Right lobe of liver (tissue), 4 donors: ENCODE data around the gene PPP1CB.

Experiments used
- POLR2A ChIP-seq: fragments of 450-650 bp; IDR thresholded peaks from one replicate; pipeline ENCODE4 v1.6.1; 2017; ENCODE audit warnings: antibody characterized with exemption, mild to moderate bottlenecking
- TF ChIP-seq, protein P1 (sequence below), 4 donors: fragments of 200-600 bp in 3 of 4; fragments of 450-650 bp in 1 of 4; IDR thresholded peaks; one replicate each; pipeline versions ENCODE4 v1.5.1 to v1.8.0; 2016 to 2022; ENCODE audit warnings: antibody characterized with exemption in 4 of 4, mild to moderate bottlenecking in 2 of 4
- donor health status: DM: no; HTN: no; CAD: no.
- donor health status: DM: no; HTN: no; CAD: no.
- donor health status: DM: no; HTN: yes; CAD: no.

DNA sequence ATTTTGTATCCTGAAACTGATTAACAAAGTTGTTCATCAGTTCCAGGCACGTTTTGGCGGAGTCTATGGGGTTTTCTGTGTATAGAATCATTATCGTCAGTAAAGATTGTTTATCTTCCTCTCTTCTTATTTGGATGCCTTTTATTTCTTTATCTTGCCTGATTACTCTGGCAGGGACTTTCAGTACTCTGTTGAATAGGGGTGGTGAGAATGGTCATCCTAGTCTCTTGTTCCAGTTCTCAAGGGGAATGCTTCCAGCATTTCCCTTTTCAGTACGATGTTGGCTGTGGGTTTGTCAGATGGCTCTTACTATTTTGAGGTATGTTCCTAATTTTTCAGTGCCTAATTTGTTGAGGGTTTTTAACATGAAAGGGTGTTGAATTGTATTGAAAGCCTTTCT is 45.0 kb downstream of the PPP1CB start:
- TF ChIP-seq, protein P1, sequence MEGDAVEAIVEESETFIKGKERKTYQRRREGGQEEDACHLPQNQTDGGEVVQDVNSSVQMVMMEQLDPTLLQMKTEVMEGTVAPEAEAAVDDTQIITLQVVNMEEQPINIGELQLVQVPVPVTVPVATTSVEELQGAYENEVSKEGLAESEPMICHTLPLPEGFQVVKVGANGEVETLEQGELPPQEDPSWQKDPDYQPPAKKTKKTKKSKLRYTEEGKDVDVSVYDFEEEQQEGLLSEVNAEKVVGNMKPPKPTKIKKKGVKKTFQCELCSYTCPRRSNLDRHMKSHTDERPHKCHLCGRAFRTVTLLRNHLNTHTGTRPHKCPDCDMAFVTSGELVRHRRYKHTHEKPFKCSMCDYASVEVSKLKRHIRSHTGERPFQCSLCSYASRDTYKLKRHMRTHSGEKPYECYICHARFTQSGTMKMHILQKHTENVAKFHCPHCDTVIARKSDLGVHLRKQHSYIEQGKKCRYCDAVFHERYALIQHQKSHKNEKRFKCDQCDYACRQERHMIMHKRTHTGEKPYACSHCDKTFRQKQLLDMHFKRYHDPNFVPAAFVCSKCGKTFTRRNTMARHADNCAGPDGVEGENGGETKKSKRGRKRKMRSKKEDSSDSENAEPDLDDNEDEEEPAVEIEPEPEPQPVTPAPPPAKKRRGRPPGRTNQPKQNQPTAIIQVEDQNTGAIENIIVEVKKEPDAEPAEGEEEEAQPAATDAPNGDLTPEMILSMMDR (IDR thresholded peaks at IDR 0.05) = no peak
- TF ChIP-seq POLR2A = no peak
